ENCODE data around the gene DUSP7.

- no peak for TF ChIP-seq PKNOX1 (IDR thresholded peaks at IDR 0.05)
- TF ChIP-seq NFRKB (IDR thresholded peaks at IDR 0.05) = no peak
- no peak for TF ChIP-seq FOXA1 (IDR thresholded peaks at IDR 0.05)
- no peak for TF ChIP-seq FOXK2 (IDR thresholded peaks at IDR 0.05)
- TF ChIP-seq SUZ12 (IDR thresholded peaks at IDR 0.05) = no peak
Observed at GRCh38 chr3:52051444-52051843, 4.9 kb downstream of the DUSP7 start.
